Measurements from ENCODE around the gene KCNQ1OT1.

Gene KCNQ1OT1

DNA sequence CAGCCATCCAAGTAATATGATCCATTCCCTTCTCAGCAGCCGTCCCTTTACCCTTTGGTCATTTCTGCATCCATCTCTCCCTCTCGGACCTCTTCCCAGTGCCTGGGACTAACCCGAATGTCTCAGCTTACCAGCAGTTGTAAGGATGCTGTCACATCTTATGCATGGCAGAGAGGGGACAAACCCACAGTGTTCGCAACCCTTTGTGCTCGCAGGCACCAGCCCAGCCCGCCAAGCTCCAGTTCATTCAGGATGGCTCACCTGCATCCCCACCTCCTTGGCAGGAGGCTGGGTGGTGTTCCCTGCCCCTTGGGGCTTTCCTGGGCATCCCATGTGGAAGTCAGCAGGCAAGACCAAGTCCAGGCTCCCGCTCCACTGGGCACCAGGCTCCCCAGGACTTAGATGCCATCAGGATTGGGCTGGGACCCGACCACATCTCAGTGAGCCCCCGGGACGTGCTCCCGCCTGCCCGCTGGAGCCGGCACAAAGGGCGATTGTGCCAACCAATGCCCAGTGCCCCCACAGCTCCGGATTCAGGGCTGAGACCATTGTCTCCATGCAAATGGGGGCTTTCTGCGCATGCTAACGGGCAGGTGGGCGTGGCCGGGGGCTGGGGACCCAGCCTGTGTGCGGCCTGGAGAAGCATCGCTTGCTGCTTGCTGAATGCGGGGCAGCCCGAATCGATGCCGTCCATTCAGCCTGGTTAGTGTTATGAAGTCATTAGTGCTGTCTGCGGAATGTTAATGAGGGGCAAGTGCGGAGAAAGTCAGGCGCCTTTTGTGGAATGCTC, 108.6 kb downstream of the KCNQ1OT1 start:
- DNase-seq, result no peak

DNA sequence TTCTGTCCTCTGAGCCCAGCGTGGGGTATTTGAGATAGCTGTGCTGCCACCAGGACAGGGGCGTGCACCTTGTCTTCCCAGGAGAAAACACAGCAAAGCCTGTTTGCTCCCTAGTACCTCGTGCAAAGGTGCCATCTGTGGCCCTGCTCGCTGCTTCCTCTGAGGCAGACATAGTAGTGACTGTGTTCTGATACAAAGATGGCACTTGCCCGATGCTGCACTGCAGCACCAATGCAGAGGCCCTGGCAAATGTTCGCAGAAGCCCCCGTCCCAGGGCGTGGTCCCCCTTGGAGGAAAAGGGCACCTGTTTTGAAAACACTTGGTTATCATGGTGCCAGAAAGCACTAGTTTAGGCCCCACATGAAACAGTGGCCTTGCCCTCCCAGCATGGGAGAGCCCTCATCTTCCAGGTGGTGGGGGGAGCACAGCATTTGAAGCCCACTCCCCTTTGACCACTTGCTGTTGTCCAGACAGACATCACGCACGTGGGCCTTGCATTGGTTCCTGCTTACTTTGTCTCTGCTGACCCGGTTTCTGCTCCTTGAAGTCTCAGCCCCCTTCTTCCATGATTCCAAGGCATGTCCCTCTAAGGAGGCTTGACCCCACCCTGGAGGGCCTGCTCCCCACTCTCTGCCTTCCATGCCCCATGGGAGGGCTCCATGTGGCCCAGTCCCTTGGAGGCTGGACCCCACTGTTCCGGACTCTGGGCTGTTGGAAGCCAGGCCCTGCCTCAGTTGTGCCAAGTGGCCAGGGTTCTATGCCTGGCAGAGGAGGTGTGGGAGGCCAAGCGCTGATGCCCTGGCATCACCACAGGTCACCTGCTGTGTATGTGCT, 109.4 kb downstream of the KCNQ1OT1 start:
- no peak for DNase-seq

DNA sequence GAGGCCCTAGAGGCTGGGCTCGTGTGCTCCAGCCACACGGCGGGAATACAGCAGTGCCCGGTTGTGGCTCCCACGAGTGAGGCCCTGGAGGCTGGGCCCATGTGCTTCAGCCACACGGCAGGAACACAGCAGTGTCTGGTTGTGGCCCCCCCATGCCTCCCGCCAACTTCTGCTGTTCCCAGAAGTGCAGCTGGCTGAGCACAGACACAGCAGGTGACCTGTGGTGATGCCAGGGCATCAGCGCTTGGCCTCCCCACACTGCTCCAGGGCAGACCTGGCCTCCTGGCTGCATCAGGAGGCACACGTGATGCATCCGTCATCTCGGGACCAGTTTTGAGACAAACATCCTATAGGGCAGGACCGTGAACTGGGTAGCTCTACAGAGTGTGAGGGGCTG, 110.3 kb downstream of the KCNQ1OT1 start:
- no peak for DNase-seq

DNA sequence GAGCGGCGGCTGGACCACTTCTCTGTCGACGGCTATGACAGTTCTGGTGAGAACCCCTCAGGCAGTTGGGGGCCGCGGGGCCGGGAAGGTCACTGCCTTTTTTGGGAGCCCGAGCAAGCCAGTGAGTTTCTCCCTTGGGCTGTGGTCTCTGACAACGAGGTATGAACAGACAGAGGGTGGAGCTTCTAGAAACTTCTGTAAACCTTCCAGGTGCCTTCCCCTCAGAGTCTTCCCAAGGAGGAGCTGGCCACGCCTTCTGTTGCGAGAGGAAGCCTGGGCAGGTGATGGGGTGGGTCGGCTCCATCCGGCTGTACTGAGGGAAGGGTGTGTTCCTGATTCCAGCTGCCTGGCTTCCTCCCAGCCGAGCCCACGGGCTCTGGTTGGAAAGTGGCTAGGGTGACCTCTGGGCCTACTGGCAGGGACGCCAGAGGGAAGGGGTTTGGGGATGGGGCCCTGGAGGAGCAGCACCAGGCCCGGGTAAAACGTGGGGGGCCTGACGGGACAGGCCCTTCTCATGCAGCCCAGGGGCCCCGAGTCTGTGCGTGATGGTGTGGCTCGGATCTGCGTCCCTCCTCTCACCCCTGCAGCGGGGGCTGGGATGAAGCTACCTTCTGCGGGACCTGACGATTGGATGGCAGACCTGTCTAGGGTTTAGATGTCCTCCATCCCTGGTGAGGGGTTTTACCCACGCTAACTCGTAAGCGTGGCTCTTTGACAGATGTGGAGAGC, 110.8 kb downstream of the KCNQ1OT1 start:
- no peak for DNase-seq

DNA sequence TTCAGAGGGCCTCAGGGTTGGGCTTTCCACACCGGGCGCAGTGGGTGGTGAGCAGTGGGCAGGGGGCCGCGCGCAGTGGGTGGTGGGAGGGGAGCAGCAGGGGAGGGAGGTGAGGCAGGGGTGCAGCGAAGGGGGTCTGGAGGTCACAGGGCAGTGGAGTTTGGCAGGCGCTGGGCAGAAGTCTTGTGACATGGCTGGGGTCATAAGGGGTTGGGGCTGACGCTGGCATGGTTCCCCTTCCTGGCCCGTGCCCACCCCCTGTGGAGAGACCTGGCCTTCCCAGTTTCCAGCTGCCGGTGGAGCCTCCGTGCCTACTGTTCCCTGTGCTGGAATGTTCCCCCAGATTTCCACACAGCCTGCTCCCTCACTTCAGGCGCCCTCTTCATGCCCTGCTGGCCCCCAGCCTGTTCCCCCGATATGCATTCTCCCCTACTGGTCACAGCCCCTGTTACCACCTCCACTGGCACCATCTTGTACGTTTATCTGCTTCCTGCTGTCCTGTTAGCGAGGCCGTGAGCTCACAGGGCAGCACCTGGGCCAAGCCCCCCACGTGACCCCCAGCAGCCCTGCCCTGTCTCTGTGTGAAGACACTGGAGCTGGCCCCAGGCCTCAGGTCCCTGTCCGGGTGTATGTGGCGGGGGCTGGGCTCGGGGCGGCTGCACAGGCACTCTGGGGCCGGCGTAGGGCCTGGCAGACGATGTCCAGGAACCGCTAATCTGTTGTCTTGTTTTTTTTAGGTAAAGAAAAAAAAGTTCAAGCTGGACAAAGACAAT, 111.6 kb downstream of the KCNQ1OT1 start:
- DNase-seq, result no peak

DNA sequence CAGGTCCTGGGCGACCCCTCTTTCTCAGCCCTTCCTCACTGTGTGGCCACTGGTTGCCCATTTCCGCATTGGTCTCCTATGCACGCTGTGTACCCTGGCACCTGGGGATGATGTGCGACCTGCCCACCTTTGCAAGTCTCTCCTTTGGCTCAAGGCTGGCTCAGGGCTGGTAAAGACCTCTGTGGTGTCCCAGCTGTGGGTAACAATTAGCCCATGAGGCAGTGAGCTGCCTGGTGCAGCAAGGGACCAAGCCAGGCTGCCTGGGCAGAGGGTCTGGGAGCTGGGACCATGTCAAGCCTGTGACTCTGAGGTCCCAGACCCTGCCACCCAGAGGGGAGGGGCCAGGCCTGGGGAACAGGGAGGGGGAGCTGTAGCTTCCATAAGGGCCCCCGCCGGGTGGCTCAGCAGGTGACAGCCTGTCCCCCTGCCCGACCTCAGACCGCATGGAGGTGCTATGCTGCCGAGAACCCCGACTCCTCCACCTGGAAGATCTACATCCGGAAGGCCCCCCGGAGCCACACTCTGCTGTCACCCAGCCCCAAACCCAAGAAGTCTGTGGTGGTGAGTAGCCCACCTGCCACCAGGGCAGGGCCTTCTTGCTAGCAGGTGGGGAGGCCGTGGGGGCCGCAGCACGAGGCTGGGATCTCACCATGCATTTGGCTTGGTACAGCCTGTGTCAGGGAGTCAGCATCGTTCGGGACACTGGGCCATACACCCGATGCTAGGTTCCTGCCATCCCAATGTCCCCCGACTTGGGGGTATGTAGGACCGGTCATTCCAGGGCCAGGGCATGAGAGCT, 112.5 kb downstream of the KCNQ1OT1 start:
- no peak for DNase-seq

DNA sequence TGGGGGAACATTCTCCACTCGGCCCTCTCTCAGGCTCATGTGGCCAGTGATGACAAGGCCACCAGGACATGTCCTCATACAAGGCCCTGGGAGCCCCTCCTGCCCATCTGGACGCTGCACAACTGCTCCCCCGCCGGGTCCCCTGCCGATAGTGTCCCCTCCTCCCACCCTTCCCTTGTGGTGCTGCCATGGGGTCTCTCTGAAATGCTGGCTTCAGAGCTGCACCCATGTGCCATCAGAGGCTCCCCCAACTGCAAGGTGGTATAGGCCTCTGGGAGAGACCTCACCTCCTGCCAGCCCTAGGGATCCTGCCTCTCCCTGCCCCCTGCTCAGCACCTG, 113.0 kb downstream of the KCNQ1OT1 start:
- no peak for DNase-seq

DNA sequence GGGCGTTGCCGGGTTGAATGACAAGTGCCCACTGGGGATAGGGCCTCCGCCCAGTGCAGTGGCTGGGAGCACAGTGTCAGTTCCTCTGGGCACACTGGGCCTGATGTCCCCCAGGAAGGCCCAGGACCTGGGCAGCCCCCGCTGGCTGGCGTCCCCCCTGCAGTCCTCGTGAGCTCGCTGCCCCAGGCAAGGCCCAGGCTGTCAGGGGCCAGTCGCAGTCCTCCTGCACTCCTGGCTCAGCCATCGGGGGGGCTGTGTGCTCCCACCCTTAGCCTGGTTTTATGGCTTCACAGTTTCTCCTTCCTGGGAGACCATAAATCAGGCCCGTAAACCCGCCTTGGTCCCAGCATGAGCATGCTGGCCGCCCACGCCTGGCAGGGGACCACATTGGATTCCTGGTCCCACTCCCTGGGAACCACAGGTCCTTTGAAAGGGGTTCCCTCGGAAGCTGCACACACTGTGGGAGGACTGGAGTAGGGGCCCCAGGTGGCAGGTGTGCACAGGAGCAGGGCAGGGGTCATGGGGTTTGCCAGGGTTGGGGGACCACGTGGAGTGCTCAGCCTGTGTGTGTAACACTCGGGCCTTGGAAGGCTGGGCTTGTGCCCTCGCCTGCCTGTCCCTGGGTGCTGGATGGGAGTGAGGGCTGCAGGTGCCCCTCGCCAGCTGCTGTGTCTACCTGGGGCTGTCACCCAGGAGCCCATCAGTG, 113.6 kb downstream of the KCNQ1OT1 start:
- no peak for DNase-seq

DNA sequence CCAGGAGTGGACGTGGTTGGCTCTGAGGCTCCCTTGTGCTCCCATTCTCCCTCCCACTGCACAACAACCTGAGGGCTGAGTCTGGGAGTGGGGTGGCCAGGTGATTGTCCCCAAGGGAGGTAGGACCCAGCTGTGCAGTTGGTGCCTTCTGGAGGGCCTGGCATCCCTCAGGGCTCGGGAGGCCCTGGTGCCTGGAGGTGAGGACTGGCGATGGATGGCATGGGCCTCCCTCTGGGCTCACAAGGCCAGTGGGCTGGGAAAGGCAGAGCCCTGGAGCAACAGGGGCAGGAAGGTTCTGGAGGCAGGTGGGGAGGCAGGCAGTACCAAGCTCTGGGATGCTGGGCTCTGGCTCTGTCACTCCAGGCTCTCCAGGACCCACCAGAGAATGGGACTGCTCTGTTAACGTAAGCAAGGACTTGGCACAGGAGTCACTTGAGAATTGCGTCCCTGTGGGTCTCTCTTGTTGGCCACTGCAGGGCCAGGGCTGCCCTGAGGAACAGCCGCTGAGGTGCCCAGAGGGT, 114.2 kb downstream of the KCNQ1OT1 start:
- no peak for DNase-seq

DNA sequence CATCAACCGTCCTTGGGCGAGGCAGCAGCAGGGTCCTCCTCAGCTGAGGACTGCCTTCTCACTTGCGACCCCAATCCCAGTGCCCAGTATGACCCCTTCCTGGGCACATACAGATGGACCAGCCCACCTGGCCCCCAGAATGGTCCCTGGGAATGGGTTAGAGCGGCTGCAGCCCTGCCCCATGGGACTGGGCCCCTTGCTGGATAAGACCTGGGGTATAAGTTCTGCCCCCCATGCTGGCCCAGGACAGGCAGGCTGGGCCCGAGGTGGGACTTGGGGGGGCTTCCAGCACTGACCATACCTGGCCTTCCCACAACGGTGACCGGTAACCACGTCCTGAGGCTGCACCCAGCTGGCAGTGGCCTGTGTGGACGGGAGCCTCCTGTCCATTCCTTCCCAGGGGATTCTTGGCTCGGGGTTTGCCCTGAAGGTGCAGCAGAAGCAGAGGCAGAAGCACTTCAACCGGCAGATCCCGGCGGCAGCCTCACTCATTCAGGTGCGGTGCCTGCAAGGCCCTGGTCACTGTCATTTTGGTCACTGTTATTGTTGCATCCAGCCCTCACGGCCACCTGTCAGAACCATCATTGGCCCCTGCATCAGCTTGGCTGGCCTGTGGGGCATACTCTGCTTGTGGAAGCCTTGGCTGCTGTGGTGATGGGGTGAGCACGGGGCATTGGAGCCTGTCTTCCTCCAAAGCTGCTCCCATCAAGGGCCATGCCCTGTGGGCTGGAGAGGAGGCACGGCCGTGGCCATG, 114.8 kb downstream of the KCNQ1OT1 start:
- DNase-seq, result no peak

DNA sequence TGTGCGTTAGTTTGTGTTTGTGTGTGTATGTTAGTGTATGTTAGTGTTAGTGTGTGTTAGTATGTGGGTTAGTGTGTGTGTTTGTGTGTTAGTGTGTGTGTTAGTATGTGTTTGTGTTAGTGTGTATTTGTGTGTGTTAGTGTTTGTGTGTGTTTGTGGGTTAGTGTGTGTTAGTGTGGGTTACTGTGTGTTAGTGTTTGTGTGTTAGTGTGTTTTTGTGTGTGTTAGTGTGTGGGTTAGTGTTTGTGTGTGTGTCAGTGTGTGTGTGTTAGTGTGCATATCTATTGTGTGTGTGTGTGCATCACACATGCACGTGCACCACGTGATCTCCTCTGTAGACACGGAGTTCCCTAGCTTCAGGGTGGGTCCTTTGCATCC, 115.4 kb downstream of the KCNQ1OT1 start:
- no peak for DNase-seq

DNA sequence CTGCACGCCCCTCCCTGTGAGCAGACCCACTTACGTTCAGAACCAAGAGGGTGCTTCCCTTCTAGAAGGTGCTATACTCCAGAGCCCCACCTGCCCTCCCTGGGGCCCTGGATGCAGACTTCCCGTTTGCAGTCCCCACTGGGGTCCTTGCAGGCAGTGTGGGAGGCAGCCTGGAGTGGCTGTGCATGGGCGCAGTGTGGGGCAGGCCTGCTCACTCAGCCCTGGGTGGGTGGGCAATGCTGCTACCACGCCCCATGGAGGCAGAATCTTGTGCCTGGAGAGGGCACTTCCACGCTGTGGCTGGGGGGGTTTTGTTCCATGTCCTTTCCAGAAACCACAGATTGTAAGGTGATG, 116.2 kb downstream of the KCNQ1OT1 start:
- no peak for DNase-seq

DNA sequence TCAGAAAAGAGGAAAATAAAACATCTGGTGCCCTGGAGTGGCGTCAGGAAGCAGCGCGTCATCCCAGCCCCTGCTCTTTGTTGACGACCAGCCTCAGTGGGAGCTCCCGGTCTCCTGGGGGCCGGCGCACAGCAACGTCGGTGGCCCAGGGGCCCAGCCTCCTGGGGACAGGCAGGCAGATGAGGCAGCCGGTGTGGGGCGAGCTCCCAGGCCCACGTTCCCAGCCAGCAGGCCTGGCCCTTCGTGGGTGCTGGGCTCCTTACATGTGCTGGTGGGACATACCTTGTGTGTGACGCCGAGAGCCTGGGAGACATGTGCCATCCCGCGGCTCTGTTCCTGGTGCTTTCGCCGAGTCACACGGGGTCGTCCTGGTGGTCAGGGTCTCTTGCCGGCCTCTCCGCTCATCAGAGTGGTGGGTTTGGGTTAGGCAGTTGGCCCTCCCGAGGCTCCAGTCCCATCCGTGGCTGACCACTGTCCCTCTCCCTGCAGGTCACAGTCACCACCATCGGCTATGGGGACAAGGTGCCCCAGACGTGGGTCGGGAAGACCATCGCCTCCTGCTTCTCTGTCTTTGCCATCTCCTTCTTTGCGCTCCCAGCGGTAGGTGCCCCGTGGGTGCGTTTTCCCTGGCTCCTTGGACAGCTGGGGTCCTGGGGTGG, 116.7 kb downstream of the KCNQ1OT1 start:
- no peak for DNase-seq

DNA sequence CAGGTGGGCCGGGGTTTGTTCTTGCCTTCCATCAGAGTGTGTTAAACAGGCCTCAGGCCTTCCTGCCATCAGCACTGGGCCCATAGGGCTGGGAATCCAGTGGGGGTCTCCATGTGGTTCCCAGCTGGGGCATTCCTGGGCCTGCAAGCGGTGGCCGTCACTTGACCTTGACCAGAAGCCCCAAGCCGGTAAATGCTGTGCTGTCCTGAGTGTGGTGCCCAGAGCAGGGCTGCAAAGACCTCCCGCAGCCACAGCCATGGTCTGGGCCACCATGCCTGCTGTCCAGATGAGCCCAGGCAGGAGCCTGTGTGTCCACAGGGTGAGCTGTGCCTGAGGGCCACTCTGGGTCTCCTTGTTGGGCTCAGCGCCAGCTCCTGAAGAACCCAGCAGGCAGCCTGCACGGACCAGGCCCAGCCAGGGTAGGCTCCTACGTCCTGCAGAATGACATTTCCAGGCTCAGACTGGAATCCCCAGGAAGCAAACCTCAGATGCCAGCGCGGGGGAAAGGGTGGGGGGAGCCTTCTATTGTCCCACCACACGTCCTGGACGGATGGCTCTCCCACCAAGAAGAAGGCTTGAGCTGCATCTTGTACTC, 117.3 kb downstream of the KCNQ1OT1 start:
- DNase-seq, result no peak

DNA sequence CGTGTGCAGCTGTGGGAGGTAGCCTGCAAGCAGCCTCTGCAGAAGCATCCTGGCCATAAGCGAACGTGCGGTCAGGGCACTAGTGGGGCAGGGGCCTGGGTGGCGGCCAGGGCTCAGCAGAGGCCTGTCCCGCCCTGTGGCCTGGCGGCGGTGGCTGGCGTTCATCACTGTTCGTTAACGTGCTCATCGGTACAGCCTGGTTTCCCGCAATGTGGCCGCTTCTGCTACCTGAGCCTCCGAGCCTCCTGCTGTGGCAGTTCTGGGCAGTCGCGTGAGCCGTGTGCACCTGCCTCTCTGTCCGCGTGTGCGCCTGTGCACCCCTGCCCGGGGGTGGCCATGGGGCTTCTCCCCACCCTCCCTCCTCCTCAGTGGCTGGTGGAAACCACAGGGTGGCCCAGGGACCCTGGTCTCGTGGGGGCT, 117.9 kb downstream of the KCNQ1OT1 start:
- DNase-seq, result no peak

DNA sequence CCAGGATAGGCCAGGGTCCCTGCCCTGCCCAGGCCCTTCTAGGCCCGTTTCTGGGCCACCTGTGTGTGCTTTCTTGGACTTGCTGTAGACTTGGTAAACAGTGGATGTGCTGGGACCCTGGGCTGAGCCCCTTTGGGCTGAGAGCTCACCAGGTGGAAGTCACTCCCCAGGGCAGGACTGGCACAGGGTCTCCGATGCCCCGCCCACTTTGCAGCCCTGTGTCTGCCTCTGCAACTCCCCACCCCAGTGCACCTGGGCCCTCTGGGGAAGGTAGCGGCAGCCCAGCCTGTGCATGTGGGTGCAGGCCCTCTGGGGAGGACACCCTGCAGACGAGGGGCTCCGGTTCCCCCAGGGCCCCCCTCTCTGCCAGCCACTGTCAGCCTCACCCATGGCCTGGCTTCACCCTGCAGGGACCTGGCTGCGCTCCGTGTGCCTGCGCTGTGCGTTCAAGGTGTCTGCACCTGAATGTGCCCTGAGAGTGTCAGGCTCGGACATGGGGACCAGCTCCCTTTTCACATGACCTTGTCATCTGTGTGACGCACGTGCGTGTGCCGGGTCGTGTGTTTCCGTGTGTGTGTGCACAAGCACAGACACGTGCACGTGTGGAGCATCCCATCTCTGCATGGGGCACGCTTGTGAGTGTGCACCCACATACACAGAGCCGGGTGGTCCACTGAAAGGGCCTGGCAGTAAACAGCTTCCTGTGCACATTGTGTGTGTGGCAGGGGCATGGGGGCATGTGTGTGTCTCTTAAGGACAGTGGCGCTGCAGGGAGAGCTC, 118.5 kb downstream of the KCNQ1OT1 start:
- DNase-seq, result no peak

DNA sequence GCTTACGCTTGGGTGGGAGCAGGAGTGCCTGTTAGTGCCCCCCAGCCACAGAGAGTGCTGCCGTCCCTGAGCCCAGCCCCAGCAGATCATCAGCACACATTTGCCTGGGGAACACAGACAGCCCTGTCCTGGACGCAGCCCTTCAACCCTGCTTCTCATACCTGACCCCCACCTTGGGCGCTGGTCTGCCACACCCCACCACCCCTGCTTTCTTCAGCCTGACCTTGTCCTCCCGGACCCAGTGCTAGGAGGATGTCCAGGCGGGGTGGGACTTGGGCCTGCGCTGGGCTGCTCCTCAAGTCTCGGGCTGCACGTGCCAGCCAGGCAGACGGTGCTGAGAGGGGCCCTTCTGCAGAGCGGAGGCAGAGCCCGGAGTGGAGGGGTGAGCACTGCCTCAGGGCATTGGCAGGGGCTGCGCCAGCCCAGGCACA, 119.2 kb downstream of the KCNQ1OT1 start:
- DNase-seq, result no peak

DNA sequence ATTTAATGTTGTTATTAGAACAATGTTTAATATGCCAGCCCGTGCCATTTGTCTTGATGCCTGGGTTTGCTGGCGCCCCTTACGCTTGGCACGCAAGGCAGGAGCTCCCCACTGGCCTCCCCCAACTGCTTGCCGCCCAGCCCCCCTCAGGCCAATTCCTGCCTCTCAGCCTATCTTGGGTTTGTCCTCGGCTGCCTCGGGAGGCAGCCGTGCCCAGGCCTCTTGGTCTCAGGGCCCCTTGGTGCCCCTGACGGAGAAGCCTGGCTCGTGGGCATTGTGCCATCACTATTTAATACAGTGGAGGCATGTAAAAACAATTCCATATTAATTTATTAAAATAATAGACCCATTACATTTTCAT, 119.8 kb downstream of the KCNQ1OT1 start:
- no peak for DNase-seq
